Neural progenitor cell (in vitro differentiated cells): ENCODE data around the gene FANCC. TPM values are rescaled to one million over a fixed set of nuclear protein-coding genes. Genes with fewer than 3 reads are reported as not detected.
A peak's percentile ranks its signal among the peaks of the same experiment; 100 is the strongest.

Experiments
- DNase-seq: peaks from one replicate; pipeline ENCODE4 v3.0.0-alpha.2; 2016; ENCODE audit warnings: low spot score
- H2AFZ ChIP-seq: fragments of 200-600 bp; sonication (generic); replicated peaks from 2 replicates; pipeline ENCODE4 v1.6.1; 2016; ENCODE audit warnings: antibody characterized with exemption
- H3F3A ChIP-seq: fragments of 200-600 bp; sonication (generic); 2 replicates; pipeline ENCODE4 v1.6.1; 2016; ENCODE audit warnings: antibody characterized with exemption, low read depth
- H3K27ac ChIP-seq: fragments of 200-600 bp; sonication (generic); 2 replicates; pipeline ENCODE4 v1.5.1; 2016; ENCODE audit warnings: mild to moderate bottlenecking
- H3K27me3 ChIP-seq: fragments of 200-600 bp; sonication (generic); 2 replicates; pipeline ENCODE4 v1.6.1; 2016; ENCODE audit warnings: mild to moderate bottlenecking, moderate library complexity
- H3K36me3 ChIP-seq: fragments of 200-600 bp; sonication (generic); 2 replicates; pipeline ENCODE4 v1.5.1; 2016
- H3K4me1 ChIP-seq: fragments of 200-600 bp; sonication (generic); 2 replicates; pipeline ENCODE4 v1.6.1; 2016; ENCODE audit warnings: mixed run types
- H3K4me2 ChIP-seq: fragments of 200-600 bp; sonication (generic); 2 replicates; pipeline ENCODE4 v1.6.1; 2016
- H3K4me3 ChIP-seq: fragments of 200-600 bp; sonication (generic); 2 replicates; pipeline ENCODE4 v1.5.1; 2016
- H3K79me2 ChIP-seq: fragments of 200-600 bp; sonication (generic); 2 replicates; pipeline ENCODE4 v1.6.1; 2016; ENCODE audit warnings: low read depth
- H3K9ac ChIP-seq: fragments of 200-600 bp; sonication (generic); 2 replicates; pipeline ENCODE4 v1.6.1; 2016
- H3K9me3 ChIP-seq: fragments of 200-600 bp; sonication (generic); 2 replicates; pipeline ENCODE4 v1.5.1; 2016; ENCODE audit warnings: low read depth
- H4K20me1 ChIP-seq: fragments of 200-600 bp; sonication (generic); 2 replicates; pipeline ENCODE4 v1.6.1; 2016; ENCODE audit warnings: low read depth
- H3K27ac Mint-ChIP-seq: 3 replicates; pipeline ENCODE4 v1.8.0; 2021; ENCODE audit warnings: mixed read lengths
- H3K27me3 Mint-ChIP-seq: 2 replicates; pipeline ENCODE4 v1.8.0; 2022; ENCODE audit warnings: low read depth, mild to moderate bottlenecking, inconsistent platforms, moderate library complexity, mixed read lengths; ENCODE audit not compliant: insufficient read depth
- H3K36me3 Mint-ChIP-seq: 3 replicates; pipeline ENCODE4 v1.8.0; 2021; ENCODE audit warnings: mixed read lengths
- H3K4me1 Mint-ChIP-seq: 3 replicates; pipeline ENCODE4 v1.8.0; 2021; ENCODE audit warnings: mixed read lengths
- H3K4me3 Mint-ChIP-seq: 3 replicates; pipeline ENCODE4 v1.8.0; 2021; ENCODE audit warnings: mild to moderate bottlenecking, moderate library complexity, mixed read lengths
- H3K9me3 Mint-ChIP-seq: 3 replicates; pipeline ENCODE4 v1.8.0; 2020; ENCODE audit warnings: mixed read lengths
- CTCF ChIP-seq: fragments of 200-600 bp; sonication (generic); IDR thresholded peaks from 2 replicates; pipeline ENCODE4 v1.5.1; 2017; ENCODE audit warnings: antibody characterized with exemption, mild to moderate bottlenecking
- EZH2 ChIP-seq: fragments of 200-600 bp; sonication (generic); IDR thresholded peaks from 2 replicates; pipeline ENCODE4 v1.6.1; 2017; ENCODE audit warnings: antibody characterized with exemption, mild to moderate bottlenecking, moderate library complexity
- EZH2phosphoT487 ChIP-seq: fragments of 200-600 bp; sonication (generic); IDR thresholded peaks from 2 replicates; pipeline ENCODE4 v1.6.1; 2017; ENCODE audit warnings: antibody characterized with exemption
- total RNA-seq: library from RNA; depleted of rRNA; stranded (reverse); fragments of >200 nt; gene quantifications from 2 replicates; pipeline ENCODE4 v1.2.3, GENCODE V29; 2015; ENCODE audit warnings: low replicate concordance

Gene FANCC
- total RNA-seq, 1 donor from 2014 or later, result 49.6 TPM

DNA sequence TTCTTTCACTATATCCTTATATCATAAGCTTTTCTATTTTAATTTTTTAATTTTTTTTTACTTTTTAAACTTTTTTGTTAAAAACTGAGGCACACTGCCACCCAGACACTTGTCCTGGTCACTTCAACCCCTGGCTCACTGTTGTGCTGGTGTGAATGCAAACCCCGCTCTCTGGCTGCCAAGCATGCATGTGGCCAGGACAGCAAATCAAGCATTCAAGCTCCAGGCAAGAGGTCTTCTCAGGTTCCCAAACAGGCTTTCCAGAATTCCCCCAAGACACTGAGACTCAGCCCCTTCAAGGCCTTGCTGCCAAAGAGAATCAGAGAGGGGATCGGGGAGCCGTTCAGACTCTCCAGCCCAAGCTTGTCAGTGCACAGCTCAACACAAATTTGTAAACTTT lies 139.9 kb downstream of the FANCC start:
- Mint-ChIP-seq H3K9me3 (no peaks in the 10 kb centered on the region), H3K27me3 (no peaks in the 10 kb centered on the region), H3K4me3 (no peak overlapping the region), H3K27ac (no peak overlapping the region), H3K36me3 (peaks cover under 1% of the 10 kb centered on the region), H3K4me1 (peaks cover 17% of the 10 kb centered on the region)
- Histone ChIP-seq H3K27me3 (no peaks in the 10 kb centered on the region), H3F3A (peaks cover 3% of the 10 kb centered on the region), H3K27ac (no peak overlapping the region), H2AFZ (no peak overlapping the region), H3K79me2 (no peaks in the 10 kb centered on the region), H4K20me1 (no peaks in the 10 kb centered on the region), H3K36me3 (no peaks in the 10 kb centered on the region), H3K4me2 (no peak overlapping the region), H3K9me3 (no peaks in the 10 kb centered on the region), H3K4me1 (no peaks in the 10 kb centered on the region), H3K9ac (no peak overlapping the region), H3K4me3 (no peak overlapping the region)
- DNase-seq, result no peak
- no peak for TF ChIP-seq EZH2

GRCh38 chr9:95176755-95177319 lies 140.7 kb downstream of the FANCC start:
- TF ChIP-seq EZH2, result no peak
- TF ChIP-seq CTCF, result no peak
- TF ChIP-seq EZH2phosphoT487, result no peak
- no peak overlapping the region for H3K4me3 ChIP-seq
- no peaks in the 10 kb centered on the region for H3K4me1 ChIP-seq
- no peaks in the 10 kb centered on the region for H3K27me3 Mint-ChIP-seq
- no peak overlapping the region for H3K9ac ChIP-seq
- no peak overlapping the region for H3K27ac ChIP-seq
- H3K4me1 Mint-ChIP-seq, result peaks cover 18% of the 10 kb centered on the region
- no peak overlapping the region for H3K4me2 ChIP-seq
- no peak overlapping the region for H3K4me3 Mint-ChIP-seq
- no peaks in the 10 kb centered on the region for H3K9me3 Mint-ChIP-seq
- H3K79me2 ChIP-seq, result no peaks in the 10 kb centered on the region
- peaks cover 3% of the 10 kb centered on the region for H3F3A ChIP-seq
- H3K27ac Mint-ChIP-seq, result peak overlapping the region; percentile 72
- no peaks in the 10 kb centered on the region for H3K9me3 ChIP-seq
- no peaks in the 10 kb centered on the region for H3K27me3 ChIP-seq
- DNase-seq, result no peak
- H2AFZ ChIP-seq, result no peak overlapping the region
- no peaks in the 10 kb centered on the region for H3K36me3 ChIP-seq
- no peaks in the 10 kb centered on the region for H3K36me3 Mint-ChIP-seq
- H4K20me1 ChIP-seq, result no peaks in the 10 kb centered on the region

- H3K36me3 ChIP-seq, result no peaks in the 10 kb centered on the region
- Mint-ChIP-seq H3K27ac (peak overlapping the region; percentile 12), H3K4me1 (peaks cover 28% of the 10 kb centered on the region), H3K36me3 (no peaks in the 10 kb centered on the region), H3K27me3 (no peaks in the 10 kb centered on the region), H3K4me3 (no peak overlapping the region), H3K9me3 (no peaks in the 10 kb centered on the region)
- DNase-seq, result no peak
- H3K4me1 ChIP-seq, result peaks cover 9% of the 10 kb centered on the region
- H4K20me1 ChIP-seq, result no peaks in the 10 kb centered on the region
- no peak overlapping the region for H3K9ac ChIP-seq
- TF ChIP-seq CTCF, result no peak
- TF ChIP-seq EZH2, result no peak
- no peak for TF ChIP-seq EZH2phosphoT487
- H3K27me3 ChIP-seq, result no peaks in the 10 kb centered on the region
- no peak overlapping the region for H3K4me2 ChIP-seq
- H2AFZ ChIP-seq, result no peak overlapping the region
- no peak overlapping the region for H3K27ac ChIP-seq
- H3K9me3 ChIP-seq, result no peaks in the 10 kb centered on the region
- no peaks in the 10 kb centered on the region for H3K79me2 ChIP-seq
- no peak overlapping the region for H3K4me3 ChIP-seq
- no peaks in the 10 kb centered on the region for H3F3A ChIP-seq
These were observed 142.0 kb downstream of the FANCC start for GRCh38 chr9:95175523-95175922.

GRCh38 chr9:95174038-95174437 lies 143.5 kb downstream of the FANCC start:
- no peak overlapping the region for H3K4me3 ChIP-seq
- TF ChIP-seq EZH2phosphoT487 (no peak), CTCF (no peak), EZH2 (no peak)
- Mint-ChIP-seq H3K27ac (no peak overlapping the region), H3K4me3 (no peak overlapping the region), H3K36me3 (no peaks in the 10 kb centered on the region), H3K9me3 (no peaks in the 10 kb centered on the region), H3K27me3 (peaks cover 2% of the 10 kb centered on the region), H3K4me1 (peaks cover 33% of the 10 kb centered on the region)
- H3F3A ChIP-seq, result no peaks in the 10 kb centered on the region
- no peak for DNase-seq
- H3K27ac ChIP-seq, result no peak overlapping the region
- H3K4me2 ChIP-seq, result no peak overlapping the region
- H3K9ac ChIP-seq, result no peak overlapping the region
- H3K27me3 ChIP-seq, result no peaks in the 10 kb centered on the region
- no peaks in the 10 kb centered on the region for H3K36me3 ChIP-seq
- peaks cover 9% of the 10 kb centered on the region for H3K4me1 ChIP-seq
- no peaks in the 10 kb centered on the region for H3K9me3 ChIP-seq
- no peaks in the 10 kb centered on the region for H4K20me1 ChIP-seq
- H2AFZ ChIP-seq, result no peak overlapping the region
- no peaks in the 10 kb centered on the region for H3K79me2 ChIP-seq
